AG09309 (cell line): ENCODE results near the gene UROD.
"Not testable (repeated sequence)": the region's sequence is repeated elsewhere in the genome, so short reads cannot be mapped to it uniquely, and the experiment has no call there.

Experiments used
- DNase-seq: peaks from one replicate; pipeline ENCODE4 v3.0.0-alpha.2; 2010; ENCODE audit warnings: low read depth
- H3K4me3 ChIP-seq: 2 replicates; pipeline ENCODE4 v1.5.1; 2011; ENCODE audit warnings: mild to moderate bottlenecking, low read depth, low read length, moderate library complexity; ENCODE audit not compliant: control insufficient read depth
- TF ChIP-seq, protein P1 (sequence below): IDR thresholded peaks from 2 replicates; pipeline ENCODE4 v1.5.1; 2011; ENCODE audit warnings: mild to moderate bottlenecking, low read depth, low read length, inconsistent platforms; ENCODE audit not compliant: insufficient read depth, control insufficient read depth; ENCODE audit errors: missing control alignments

The UROD gene

DNA sequence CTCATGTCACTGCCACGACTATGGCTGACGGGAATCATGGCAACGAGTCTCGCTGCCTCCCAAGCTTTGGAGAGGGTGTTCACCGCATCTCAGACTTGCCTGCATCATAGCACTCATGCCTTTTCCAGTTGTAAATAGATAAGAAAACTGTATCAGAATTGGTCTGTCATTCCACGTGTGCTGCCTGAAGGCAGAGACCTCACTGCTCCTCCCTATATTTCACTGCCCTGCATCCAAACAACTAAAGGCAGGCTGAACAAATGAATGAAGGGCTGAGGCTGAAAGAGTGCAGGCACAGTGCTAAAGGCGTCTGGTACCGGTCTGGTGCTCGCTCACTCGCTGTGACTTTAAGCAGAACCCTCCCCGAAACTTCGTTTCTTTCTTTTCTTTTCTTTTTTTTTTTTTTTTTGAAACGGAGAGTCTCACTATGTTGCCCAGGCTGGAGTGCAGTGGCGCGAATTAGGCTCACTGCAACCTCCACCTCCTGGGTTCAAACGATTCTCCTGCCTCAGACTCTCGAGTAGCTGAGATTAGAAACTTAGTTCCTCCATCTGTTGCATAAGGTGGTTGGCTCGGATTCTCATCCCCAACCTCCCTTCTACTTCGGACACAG, 26.2 kb upstream of the UROD start:
- peak overlapping the region; percentile 87 for H3K4me3 ChIP-seq
- TF ChIP-seq, protein P1, sequence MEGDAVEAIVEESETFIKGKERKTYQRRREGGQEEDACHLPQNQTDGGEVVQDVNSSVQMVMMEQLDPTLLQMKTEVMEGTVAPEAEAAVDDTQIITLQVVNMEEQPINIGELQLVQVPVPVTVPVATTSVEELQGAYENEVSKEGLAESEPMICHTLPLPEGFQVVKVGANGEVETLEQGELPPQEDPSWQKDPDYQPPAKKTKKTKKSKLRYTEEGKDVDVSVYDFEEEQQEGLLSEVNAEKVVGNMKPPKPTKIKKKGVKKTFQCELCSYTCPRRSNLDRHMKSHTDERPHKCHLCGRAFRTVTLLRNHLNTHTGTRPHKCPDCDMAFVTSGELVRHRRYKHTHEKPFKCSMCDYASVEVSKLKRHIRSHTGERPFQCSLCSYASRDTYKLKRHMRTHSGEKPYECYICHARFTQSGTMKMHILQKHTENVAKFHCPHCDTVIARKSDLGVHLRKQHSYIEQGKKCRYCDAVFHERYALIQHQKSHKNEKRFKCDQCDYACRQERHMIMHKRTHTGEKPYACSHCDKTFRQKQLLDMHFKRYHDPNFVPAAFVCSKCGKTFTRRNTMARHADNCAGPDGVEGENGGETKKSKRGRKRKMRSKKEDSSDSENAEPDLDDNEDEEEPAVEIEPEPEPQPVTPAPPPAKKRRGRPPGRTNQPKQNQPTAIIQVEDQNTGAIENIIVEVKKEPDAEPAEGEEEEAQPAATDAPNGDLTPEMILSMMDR: no peak
- DNase-seq: no peak

DNA sequence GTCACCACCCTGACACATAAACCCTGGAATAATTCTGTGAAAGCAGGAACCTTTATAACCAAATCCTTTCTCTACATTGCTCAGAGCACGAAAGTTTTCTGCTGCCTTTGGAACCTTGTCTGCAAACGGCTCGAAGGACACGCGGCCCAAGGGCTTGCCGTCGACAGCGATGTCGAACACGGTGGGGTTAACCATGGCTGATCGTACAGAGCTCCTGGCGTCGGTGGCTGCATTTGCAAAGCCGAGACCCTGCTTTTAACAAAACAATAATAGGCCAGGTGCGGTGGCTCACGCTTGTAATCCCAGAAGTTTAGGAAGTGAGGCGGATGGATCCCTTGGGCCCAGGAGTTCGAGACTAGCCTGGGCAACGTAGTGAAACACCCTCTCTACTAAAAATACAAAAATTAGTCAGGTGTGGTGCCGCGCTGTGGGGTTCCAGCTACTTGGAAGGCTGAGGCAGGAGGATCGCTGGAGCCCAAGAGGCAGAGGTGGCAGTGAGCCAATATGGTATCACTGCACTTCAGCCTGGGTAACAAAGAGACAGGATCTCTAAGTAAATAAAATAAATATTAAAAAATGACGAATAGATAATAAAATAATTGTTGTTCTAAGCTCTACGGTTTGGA, 23.4 kb upstream of the UROD start:
- TF ChIP-seq, protein P1: no peak
- DNase-seq: no peak

DNA sequence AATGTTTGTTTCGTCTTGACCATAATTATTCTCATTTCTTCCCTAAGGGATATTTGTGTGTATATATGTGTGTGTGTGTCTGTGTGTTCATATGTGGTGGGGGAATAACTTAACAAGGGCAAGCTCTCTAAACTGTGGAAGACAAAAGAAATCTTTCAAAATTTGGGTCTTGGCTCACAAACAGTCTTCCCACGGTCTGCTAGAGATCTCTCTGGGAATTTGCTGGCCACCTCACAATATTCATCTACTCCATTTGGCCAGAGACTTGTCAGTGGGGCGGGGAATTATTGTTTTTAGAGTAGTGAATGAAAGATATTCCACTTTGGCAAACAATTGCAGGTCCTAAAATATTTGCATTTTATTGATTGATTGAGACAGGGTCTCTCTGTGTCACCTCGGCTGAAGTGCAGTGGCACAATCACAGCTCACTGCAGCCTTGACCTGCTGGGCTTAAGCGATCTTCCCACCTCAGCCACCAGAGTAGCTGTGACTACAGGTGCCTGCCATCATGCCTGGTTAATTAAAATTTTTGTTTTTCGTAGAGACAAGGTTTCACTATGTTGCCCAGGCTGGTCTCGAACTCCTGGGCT, 17.6 kb upstream of the UROD start:
- TF ChIP-seq, protein P1: no peak
- DNase-seq: no peak
- no peak overlapping the region for H3K4me3 ChIP-seq

More for the DNA sequence above, 23.4 kb upstream of the UROD start:
- no peak overlapping the region for H3K4me3 ChIP-seq

DNA sequence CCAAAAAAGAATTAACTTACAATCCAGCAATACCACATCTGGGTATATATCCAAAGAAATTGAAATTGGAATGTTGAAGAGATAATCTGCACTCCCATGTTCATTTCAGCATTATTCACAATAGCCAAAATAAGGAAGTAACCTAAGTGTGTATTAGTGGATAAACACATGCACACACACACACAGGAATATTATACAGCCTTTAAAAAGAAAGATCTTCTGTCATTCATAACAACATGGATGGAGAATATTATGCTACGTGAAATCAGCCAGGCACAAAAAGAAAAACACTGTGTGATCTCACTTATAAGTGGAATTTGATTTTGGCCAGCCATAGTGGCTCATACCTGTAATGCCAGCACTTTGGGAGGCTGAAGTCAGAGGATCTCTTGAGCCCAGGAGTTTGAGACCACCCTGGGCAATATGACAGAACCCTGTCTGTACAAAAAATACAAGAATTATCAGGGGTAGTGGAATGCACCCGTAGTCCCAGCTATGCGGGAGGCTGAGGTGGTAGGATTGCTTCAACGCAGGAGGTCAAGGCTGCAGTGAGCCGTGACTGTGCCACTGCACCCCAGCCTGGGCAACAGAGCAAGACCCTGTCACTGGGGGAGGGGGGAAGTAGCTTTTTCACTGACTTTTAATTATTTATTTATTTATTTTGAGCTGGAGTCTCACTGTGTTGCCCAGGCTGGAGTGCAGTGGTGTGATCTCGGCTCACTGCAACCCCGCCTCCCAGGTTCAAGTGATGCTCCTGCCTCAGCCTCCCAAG, 16.4 kb upstream of the UROD start:
- DNase-seq: no peak
- TF ChIP-seq, protein P1: no peak

DNA sequence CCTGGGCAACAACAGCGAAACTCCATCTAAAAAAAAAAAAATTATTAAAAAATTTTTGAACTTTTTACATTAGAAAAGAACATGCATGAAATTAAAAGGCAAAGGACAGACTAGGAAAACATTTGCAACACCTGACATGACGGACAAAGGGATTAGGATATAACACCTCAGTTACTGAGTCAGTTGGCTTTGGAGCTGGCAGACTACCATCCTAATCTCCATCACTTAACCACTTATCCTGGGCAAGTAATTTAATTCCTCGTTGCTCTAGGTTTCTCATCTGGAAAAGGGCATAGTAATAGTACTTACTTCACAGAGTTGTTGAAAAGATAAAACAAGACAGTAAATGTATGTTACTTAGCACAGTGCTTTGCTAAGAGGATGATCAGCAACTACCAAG, 12.8 kb upstream of the UROD start:
- no peak for DNase-seq
- TF ChIP-seq, protein P1: no peak
- no peak overlapping the region for H3K4me3 ChIP-seq

More for the DNA sequence above, 16.4 kb upstream of the UROD start:
- no peak overlapping the region for H3K4me3 ChIP-seq

DNA sequence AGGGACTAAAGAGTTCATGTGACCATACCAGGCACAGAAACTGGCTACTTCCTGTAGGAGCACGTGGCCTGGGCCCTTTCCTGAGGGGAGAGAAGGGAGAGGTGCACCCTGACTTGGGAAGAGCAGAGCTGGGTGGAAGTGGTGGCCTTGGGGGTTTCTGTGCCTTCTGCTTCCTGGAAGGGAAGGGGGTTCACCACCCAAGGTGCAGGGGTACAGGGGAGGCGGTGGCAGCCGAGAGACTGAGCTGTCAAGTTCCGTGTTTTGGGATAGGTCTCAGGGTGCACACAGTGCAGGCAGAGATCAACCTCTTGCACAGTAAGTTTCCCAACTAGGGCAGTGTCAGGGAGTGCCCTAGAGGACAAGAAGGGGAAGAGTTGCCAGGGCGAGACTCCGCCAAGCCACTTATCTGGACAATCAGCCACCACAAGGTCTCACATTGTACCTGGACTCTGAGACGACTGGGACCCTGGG, 11.0 kb upstream of the UROD start:
- no peak for DNase-seq
- TF ChIP-seq, protein P1: no peak
- H3K4me3 ChIP-seq: no peak overlapping the region

DNA sequence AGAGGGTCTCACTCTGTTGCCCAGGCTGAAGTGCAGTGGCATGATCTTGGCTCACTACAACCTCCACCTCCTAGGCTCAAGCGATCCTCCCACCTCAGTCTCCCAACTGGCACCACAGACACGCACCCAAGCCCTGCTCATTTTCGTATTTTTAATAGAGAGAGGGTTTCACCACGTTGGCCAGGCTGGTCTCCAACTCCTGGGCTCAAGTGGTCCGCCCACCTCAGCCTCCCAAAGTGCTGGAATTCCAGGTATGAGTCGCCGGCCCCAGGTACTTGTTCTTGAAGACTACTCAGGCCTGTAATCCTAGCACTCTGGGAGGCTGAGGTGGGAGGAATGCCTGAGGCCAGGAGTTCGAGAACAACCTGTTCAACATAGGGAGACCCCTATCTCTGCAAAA, 10.5 kb upstream of the UROD start:
- not testable (repeated sequence) for DNase-seq, H3K4me3 ChIP-seq
